Panc1 (cell line): Measurements from ENCODE around the gene IKZF3. TPM values are rescaled to one million over a fixed set of nuclear protein-coding genes. Genes with fewer than 3 reads are reported as not detected.
A peak's percentile ranks its signal among the peaks of the same experiment; 100 is the strongest.

Experiments used
- ATAC-seq: fragments of 200-7000 bp; cut with Tn5 transposase; 2 replicates; pipeline ENCODE4 v1.9.1; 2020; ENCODE audit warnings: mild to moderate bottlenecking, moderate library complexity
- BruUV-seq: library from RNA; stranded (reverse); fragments of 400-500 nt; replicated peaks from 2 replicates; lab custom pipeline; 2021; lab: Mats Ljungman, UMichigan
- CTCF ChIA-PET: fragments of 300-600 bp; sonication (Branson Sonifier 250); formaldehyde crosslinking; loops from one replicate; lab custom pipeline; 2022; ENCODE audit warnings: antibody characterized with exemption; lab: Charles Lee
- POLR2A ChIA-PET: fragments of 300-600 bp; sonication (Branson Sonifier 250); formaldehyde crosslinking; loops from one replicate; lab custom pipeline; 2022; ENCODE audit warnings: antibody characterized with exemption; lab: Charles Lee
- DNase-seq: peaks from one replicate; pipeline ENCODE4 v3.0.0-alpha.2; 2010; ENCODE audit warnings: low read depth, low spot score
- H3K27ac ChIP-seq: 2 replicates; pipeline ENCODE4 v1.5.1; 2011; ENCODE audit warnings: mild to moderate bottlenecking, low read length, inconsistent platforms
- H3K27me3 ChIP-seq: fragments of 200-500 bp; sonication (Bioruptor generic); 2 replicates; pipeline ENCODE4 v1.6.0; 2014; ENCODE audit warnings: low read length, inconsistent platforms; ENCODE audit not compliant: control insufficient read depth, insufficient read depth
- H3K36me3 ChIP-seq: fragments of 200-500 bp; sonication (Bioruptor generic); 2 replicates; pipeline ENCODE4 v1.5.1; 2014; ENCODE audit warnings: inconsistent platforms, mild to moderate bottlenecking, low read length, moderate library complexity; ENCODE audit not compliant: control insufficient read depth, insufficient read depth
- H3K4me1 ChIP-seq: 2 replicates; pipeline ENCODE4 v1.5.1; 2011; ENCODE audit warnings: inconsistent platforms, mild to moderate bottlenecking, low read length, moderate library complexity; ENCODE audit not compliant: control insufficient read depth, insufficient read depth
- H3K4me3 ChIP-seq, 2 experiments: 2 replicates each; pipeline ENCODE4 v1.5.1; 2011 to 2012; ENCODE audit warnings: low read depth in 2 of 2, low read length in 2 of 2, mild to moderate bottlenecking in 2 of 2, inconsistent platforms in 1 of 2, moderate library complexity in 1 of 2
- H3K9me3 ChIP-seq: fragments of 200-500 bp; sonication (Bioruptor generic); 2 replicates; pipeline ENCODE4 v1.5.1; 2014; ENCODE audit warnings: low read depth, mild to moderate bottlenecking, inconsistent platforms, low read length, moderate library complexity; ENCODE audit not compliant: control insufficient read depth, insufficient read depth
- POLR2AphosphoS5 ChIP-seq: IDR thresholded peaks from 2 replicates; pipeline ENCODE4 v1.6.1; 2012; ENCODE audit warnings: mild to moderate bottlenecking, low read depth, low read length, moderate library complexity
- SIN3A ChIP-seq: IDR thresholded peaks from 2 replicates; pipeline ENCODE4 v1.6.1; 2012; ENCODE audit warnings: low read depth, mild to moderate bottlenecking, low read length, moderate library complexity, borderline replicate concordance; ENCODE audit not compliant: insufficient read depth
- TCF7L2 ChIP-seq: IDR thresholded peaks from 2 replicates; pipeline ENCODE4 v1.6.1; 2011; ENCODE audit warnings: mild to moderate bottlenecking, low read depth, low read length, inconsistent platforms
- in situ Hi-C: cut with HindIII; loops from 2 replicates; pipeline ENCODE4 v1.10.0; 2016; ENCODE audit warnings: low sequenced_read_pairs, low pct_unique_long_range_greater_than_20kb
- intact Hi-C: fragments of 100-400 bp; cut with micrococcal nuclease; formaldehyde crosslinking; loops from one replicate; pipeline ENCODE4 v1.10.0; 2022; ENCODE audit not compliant: unreplicated experiment
- total RNA-seq: library from RNA; stranded (reverse); gene quantifications from one replicate; pipeline ENCODE4 v1.2.1, GENCODE V29; 2021; ENCODE audit not compliant: unreplicated experiment
- TF ChIP-seq, protein P1 (sequence below), 2 experiments: IDR thresholded peaks; 2 replicates each; pipeline ENCODE4 v1.6.1; 2011 to 2012; ENCODE audit warnings: low read depth in 2 of 2, control low read depth in 1 of 2, low read length in 1 of 2, mild to moderate bottlenecking in 1 of 2, moderate library complexity in 1 of 2; ENCODE audit not compliant: insufficient read depth in 1 of 2
- TF ChIP-seq, protein P2 (sequence below): fragments of 450-650 bp; IDR thresholded peaks from 2 replicates; pipeline ENCODE4 v1.5.1; 2017; ENCODE audit warnings: mild to moderate bottlenecking

The IKZF3 gene
- total RNA-seq, 1 experiment from 2014 or later = 0.59 TPM

GRCh38 chr17:39737760-39738567 is 126.1 kb downstream of the IKZF3 start, which contains the start of gene GRB7:
GRB7 (plus strand) TSS chr17:39737938; CDS start chr17:39742302, 4,364 bp downstream.
- no peaks in the 10 kb centered on the region; the same call in 1 of the 2 replicates for H3K36me3 ChIP-seq
- H3K27ac ChIP-seq = no peak within 1 kb of the TSS; the same call in 1 of the 2 replicates
- POLR2A ChIA-PET = no interaction called here
- CTCF ChIA-PET = no interaction called here
- no peaks in the 10 kb centered on the region for H3K9me3 ChIP-seq
- BruUV-seq = no TSS peak
- intact Hi-C loops (no loop called here), in situ Hi-C loops (no loop called here)
- no peaks in the 10 kb centered on the region for H3K27me3 ChIP-seq
- H3K4me1 ChIP-seq = peaks cover 32% of the 10 kb centered on the region
- DNase-seq (no peak), ATAC-seq (peak; percentile 52)
- TF ChIP-seq, protein P1, sequence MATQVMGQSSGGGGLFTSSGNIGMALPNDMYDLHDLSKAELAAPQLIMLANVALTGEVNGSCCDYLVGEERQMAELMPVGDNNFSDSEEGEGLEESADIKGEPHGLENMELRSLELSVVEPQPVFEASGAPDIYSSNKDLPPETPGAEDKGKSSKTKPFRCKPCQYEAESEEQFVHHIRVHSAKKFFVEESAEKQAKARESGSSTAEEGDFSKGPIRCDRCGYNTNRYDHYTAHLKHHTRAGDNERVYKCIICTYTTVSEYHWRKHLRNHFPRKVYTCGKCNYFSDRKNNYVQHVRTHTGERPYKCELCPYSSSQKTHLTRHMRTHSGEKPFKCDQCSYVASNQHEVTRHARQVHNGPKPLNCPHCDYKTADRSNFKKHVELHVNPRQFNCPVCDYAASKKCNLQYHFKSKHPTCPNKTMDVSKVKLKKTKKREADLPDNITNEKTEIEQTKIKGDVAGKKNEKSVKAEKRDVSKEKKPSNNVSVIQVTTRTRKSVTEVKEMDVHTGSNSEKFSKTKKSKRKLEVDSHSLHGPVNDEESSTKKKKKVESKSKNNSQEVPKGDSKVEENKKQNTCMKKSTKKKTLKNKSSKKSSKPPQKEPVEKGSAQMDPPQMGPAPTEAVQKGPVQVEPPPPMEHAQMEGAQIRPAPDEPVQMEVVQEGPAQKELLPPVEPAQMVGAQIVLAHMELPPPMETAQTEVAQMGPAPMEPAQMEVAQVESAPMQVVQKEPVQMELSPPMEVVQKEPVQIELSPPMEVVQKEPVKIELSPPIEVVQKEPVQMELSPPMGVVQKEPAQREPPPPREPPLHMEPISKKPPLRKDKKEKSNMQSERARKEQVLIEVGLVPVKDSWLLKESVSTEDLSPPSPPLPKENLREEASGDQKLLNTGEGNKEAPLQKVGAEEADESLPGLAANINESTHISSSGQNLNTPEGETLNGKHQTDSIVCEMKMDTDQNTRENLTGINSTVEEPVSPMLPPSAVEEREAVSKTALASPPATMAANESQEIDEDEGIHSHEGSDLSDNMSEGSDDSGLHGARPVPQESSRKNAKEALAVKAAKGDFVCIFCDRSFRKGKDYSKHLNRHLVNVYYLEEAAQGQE (IDR thresholded peaks at IDR 0.05; ENCODE audit: insufficient read depth in 1 of 2, low read depth in 2 of 2, low read length in 1 of 2) = no peak
- TF ChIP-seq, protein P2, sequence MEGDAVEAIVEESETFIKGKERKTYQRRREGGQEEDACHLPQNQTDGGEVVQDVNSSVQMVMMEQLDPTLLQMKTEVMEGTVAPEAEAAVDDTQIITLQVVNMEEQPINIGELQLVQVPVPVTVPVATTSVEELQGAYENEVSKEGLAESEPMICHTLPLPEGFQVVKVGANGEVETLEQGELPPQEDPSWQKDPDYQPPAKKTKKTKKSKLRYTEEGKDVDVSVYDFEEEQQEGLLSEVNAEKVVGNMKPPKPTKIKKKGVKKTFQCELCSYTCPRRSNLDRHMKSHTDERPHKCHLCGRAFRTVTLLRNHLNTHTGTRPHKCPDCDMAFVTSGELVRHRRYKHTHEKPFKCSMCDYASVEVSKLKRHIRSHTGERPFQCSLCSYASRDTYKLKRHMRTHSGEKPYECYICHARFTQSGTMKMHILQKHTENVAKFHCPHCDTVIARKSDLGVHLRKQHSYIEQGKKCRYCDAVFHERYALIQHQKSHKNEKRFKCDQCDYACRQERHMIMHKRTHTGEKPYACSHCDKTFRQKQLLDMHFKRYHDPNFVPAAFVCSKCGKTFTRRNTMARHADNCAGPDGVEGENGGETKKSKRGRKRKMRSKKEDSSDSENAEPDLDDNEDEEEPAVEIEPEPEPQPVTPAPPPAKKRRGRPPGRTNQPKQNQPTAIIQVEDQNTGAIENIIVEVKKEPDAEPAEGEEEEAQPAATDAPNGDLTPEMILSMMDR = no peak
- TF ChIP-seq POLR2AphosphoS5 (no peak), SIN3A (0 out of 2 replicates have a peak, but pooled peaks have one; percentile 35)
- H3K4me3 ChIP-seq = peak within 1 kb of the TSS; percentile 30 to 65

DNA sequence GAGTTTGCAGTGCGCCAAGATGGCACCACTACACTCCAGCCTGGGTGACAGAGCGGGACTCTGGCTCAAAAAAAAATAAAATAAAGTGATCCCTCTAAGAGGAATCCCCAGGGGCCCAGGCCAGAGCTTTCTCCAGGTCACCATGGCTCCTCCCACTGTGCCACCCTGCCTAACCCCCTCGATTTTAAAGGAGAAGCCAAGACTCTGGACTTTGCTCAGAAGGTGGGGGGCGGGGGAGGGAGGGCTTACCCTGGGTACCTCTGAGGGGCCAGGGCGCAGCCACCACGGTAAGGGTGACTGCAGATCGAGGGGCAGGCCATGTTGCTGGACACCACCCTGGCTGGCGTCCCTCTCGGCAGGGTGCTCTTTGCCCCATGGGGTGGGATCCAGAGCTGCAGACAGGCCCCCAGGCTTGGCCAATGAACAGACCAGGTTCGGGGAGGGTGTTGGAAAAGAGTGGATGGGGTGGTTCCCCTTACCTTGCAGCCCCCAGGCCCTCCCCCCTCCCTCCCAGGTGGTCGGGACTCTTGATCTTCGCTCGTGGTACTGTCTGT is 126.8 kb downstream of the IKZF3 start:
- no peaks in the 10 kb centered on the region for H3K9me3 ChIP-seq
- peaks cover 32% of the 10 kb centered on the region for H3K4me1 ChIP-seq
- DNase-seq = no peak
- in situ Hi-C loops (no loop called here), intact Hi-C loops (no loop called here)
- BruUV-seq = no TSS peak
- ChIA-PET CTCF (interaction anchor here (0.6 kb wide), 1 partner anchor 18 kb away, joined by 3 read pairs; no protein-coding TSS in a partner anchor), POLR2A (no interaction called here)
- ATAC-seq = no peak
- no peak overlapping the region for H3K27ac ChIP-seq
- H3K27me3 ChIP-seq = no peaks in the 10 kb centered on the region
- TF ChIP-seq, protein P2 = no peak
- TF ChIP-seq POLR2AphosphoS5 = no peak
- TF ChIP-seq TCF7L2 = no peak
- TF ChIP-seq SIN3A = no peak
- TF ChIP-seq, protein P1 (IDR thresholded peaks at IDR 0.05; ENCODE audit: insufficient read depth in 1 of 2, low read depth in 2 of 2, low read length in 1 of 2) = no peak
- H3K4me3 ChIP-seq = no peak overlapping the region; a peak in 1 of 4 replicates
- no peaks in the 10 kb centered on the region; the same call in 1 of the 2 replicates for H3K36me3 ChIP-seq
